HEK293T (cell line): ENCODE results near the gene C2CD3.

Experiments used
- CTCF ChIA-PET: fragments of 350-600 bp; formaldehyde crosslinking; extraction: SDS; loops from one replicate; lab custom pipeline; 2021; ENCODE audit warnings: antibody characterized with exemption, inconsistent platforms; lab: Yijun Ruan, JAX
- POLR2A ChIA-PET: fragments of 350-600 bp; formaldehyde crosslinking; extraction: SDS; loops from one replicate; lab custom pipeline; 2020; ENCODE audit warnings: antibody characterized with exemption, inconsistent platforms; lab: Yijun Ruan, JAX
- DNase-seq: peaks from one replicate; pipeline ENCODE4 v3.0.0; 2012; ENCODE audit warnings: mixed read lengths; ENCODE audit errors: extremely low spot score
- ARNT ChIP-seq: fragments of 450-650 bp; IDR thresholded peaks from 2 replicates; pipeline ENCODE4 v1.6.1; 2017; ENCODE audit warnings: mild to moderate bottlenecking
- BHLHE40 ChIP-seq: fragments of 450-650 bp; IDR thresholded peaks from 2 replicates; pipeline ENCODE4 v1.6.1; 2016; ENCODE audit warnings: mild to moderate bottlenecking, moderate library complexity, borderline replicate concordance
- CTBP1 ChIP-seq: fragments of 450-650 bp; IDR thresholded peaks from 2 replicates; pipeline ENCODE4 v1.6.1; 2016; ENCODE audit warnings: borderline replicate concordance
- ELF4 ChIP-seq: fragments of 450-650 bp; IDR thresholded peaks from 2 replicates; pipeline ENCODE4 v1.6.1; 2017; ENCODE audit warnings: antibody characterized with exemption
- FOXA1 ChIP-seq: fragments of 450-650 bp; IDR thresholded peaks from 2 replicates; pipeline ENCODE4 v1.6.1; 2016; ENCODE audit warnings: mild to moderate bottlenecking
- FOXK2 ChIP-seq: fragments of 450-650 bp; IDR thresholded peaks from 2 replicates; pipeline ENCODE4 v1.6.1; 2016; ENCODE audit warnings: mild to moderate bottlenecking
- FOXM1 ChIP-seq: fragments of 450-650 bp; IDR thresholded peaks from 2 replicates; pipeline ENCODE4 v1.6.1; 2017; ENCODE audit warnings: mild to moderate bottlenecking, borderline replicate concordance
- HDGF ChIP-seq: fragments of 450-650 bp; IDR thresholded peaks from 2 replicates; pipeline ENCODE4 v1.6.1; 2017; ENCODE audit warnings: antibody characterized with exemption, borderline replicate concordance
- L3MBTL2 ChIP-seq: fragments of 450-650 bp; conservative IDR thresholded peaks from 2 replicates; pipeline ENCODE4 v1.6.1; 2016; ENCODE audit warnings: mild to moderate bottlenecking
- LEF1 ChIP-seq: fragments of 450-650 bp; IDR thresholded peaks from 2 replicates; pipeline ENCODE4 v1.6.1; 2017; ENCODE audit warnings: mild to moderate bottlenecking, borderline replicate concordance
- NFRKB ChIP-seq: fragments of 450-650 bp; IDR thresholded peaks from 2 replicates; pipeline ENCODE4 v1.6.1; 2016; ENCODE audit warnings: mild to moderate bottlenecking, moderate library complexity
- PKNOX1 ChIP-seq: fragments of 450-650 bp; IDR thresholded peaks from 2 replicates; pipeline ENCODE4 v1.6.1; 2016
- SP1 ChIP-seq: fragments of 450-650 bp; IDR thresholded peaks from 2 replicates; pipeline ENCODE4 v1.6.1; 2017
- SUZ12 ChIP-seq: fragments of 450-650 bp; IDR thresholded peaks from 2 replicates; pipeline ENCODE4 v1.6.1; 2016; ENCODE audit warnings: mild to moderate bottlenecking
- TARDBP ChIP-seq: fragments of 450-650 bp; IDR thresholded peaks from 2 replicates; pipeline ENCODE4 v1.6.1; 2016
- ZNF384 ChIP-seq: fragments of 450-650 bp; IDR thresholded peaks from 2 replicates; pipeline ENCODE4 v1.6.1; 2016

Gene C2CD3

DNA sequence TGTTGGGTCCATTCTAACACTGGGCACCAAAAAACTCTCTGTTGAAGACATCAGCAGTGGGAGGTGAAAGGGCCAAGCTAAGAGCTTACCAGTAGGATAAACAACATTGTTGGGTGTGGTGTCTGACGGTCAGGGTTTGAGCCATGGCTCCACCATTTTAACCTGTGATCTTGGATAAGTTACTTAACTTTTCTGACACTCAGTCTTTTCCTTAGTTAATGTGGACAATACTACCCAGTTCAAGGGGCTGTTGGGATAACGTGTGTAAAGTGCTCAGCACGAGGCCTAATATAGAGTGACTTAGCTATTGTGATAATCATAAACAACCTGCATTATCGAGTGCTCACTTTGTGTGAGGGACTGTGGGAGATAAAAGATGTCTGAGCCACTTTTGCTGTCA is 168.0 kb downstream of the C2CD3 start:
- no peak for DNase-seq
- ChIA-PET CTCF (no interaction called here), POLR2A (interaction anchor here (1.1 kb wide), 1 partner anchor 20 kb away, joined by 3 read pairs; the partner anchor contains the start of gene UCP2)
- TF ChIP-seq PKNOX1 (no peak), FOXM1 (no peak), BHLHE40 (no peak), L3MBTL2 (no peak), LEF1 (no peak), ELF4 (no peak), CTBP1 (no peak), FOXA1 (no peak)

- POLR2A ChIA-PET, result interaction anchor here (1.1 kb wide), 1 partner anchor 19 kb away, joined by 3 read pairs; the partner anchor contains the start of gene UCP2
- no peak for DNase-seq
- CTCF ChIA-PET, result no interaction called here
- TF ChIP-seq FOXK2 (no peak), SUZ12 (no peak), FOXA1 (no peak)
Observed at GRCh38 chr11:74001822-74002286, 168.9 kb downstream of the C2CD3 start.

DNA sequence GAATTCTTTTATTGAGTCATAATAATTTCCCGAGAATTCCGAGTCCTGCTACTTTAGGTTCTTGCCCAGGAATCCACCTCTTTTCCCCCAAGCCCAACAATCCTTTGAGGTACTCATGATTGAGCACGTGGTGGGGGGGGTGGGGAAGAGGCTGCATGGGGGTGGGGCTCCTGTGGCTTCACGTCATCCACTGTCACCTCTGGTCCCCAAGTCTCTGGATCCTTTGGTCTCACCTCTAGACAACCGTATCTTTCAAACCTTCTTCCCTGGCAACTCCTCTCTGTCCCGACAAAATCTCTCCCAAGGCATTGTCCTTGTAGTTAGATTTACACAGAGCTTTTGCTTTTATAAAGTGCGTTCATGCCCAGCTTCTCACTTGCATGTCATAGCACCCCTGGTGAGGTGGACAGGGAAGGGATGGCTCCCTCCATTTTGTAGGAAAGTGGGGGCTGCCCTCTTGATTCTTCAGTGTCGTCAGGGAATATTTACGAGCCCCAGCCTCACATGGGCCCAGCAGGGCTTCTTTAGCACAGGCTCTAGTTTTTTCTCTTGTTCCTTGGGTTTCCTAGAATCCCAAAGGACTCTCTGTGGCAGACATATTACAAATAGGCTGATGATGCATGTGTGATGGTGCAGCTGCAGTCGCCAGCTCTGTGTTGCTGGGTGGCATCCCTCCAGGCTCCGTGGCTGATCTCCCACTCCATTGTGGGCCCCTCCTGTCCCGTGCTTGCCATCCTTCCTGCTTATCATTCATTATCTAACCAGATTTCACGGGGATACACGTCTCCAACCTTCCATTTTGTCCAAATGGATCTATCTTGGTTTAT is 170.3 kb downstream of the C2CD3 start:
- TF ChIP-seq NFRKB (no peak), BHLHE40 (no peak), ELF4 (no peak)
- POLR2A ChIA-PET, result no interaction called here
- CTCF ChIA-PET, result no interaction called here
- DNase-seq, result no peak

- CTCF ChIA-PET, result no interaction called here
Observed at GRCh38 chr11:73999581-74000306, 171.1 kb downstream of the C2CD3 start.

GRCh38 chr11:73998846-73999575 is 171.8 kb downstream of the C2CD3 start:
- ChIA-PET POLR2A (interaction anchor here (1.3 kb wide), 1 partner anchor 15 kb away, joined by 4 read pairs; no protein-coding TSS in a partner anchor), CTCF (no interaction called here)
- TF ChIP-seq NFRKB (no peak), SP1 (no peak), PKNOX1 (no peak), L3MBTL2 (no peak), CTBP1 (no peak), TARDBP (no peak), ELF4 (no peak), BHLHE40 (no peak), ZNF384 (no peak), LEF1 (no peak), FOXA1 (no peak), FOXM1 (no peak)
- DNase-seq, result no peak

More at GRCh38 chr11:73999581-74000306, 171.1 kb downstream of the C2CD3 start:
- POLR2A ChIA-PET, result interaction anchor here (0.6 kb wide), 1 partner anchor 18 kb away, joined by 3 read pairs; no protein-coding TSS in a partner anchor
- no peak for DNase-seq
- TF ChIP-seq L3MBTL2 (no peak), TARDBP (no peak), ELF4 (no peak), LEF1 (no peak), FOXK2 (no peak), NFRKB (no peak), FOXM1 (no peak), CTBP1 (no peak), SP1 (no peak), ZNF384 (no peak), FOXA1 (no peak), HDGF (no peak), PKNOX1 (no peak), BHLHE40 (no peak), ARNT (no peak), SUZ12 (no peak)
